ENCODE results near the gene ZC3H18. TPM values are rescaled to one million over a fixed set of nuclear protein-coding genes. Genes with fewer than 3 reads are reported as not detected.

Gene ZC3H18
- total RNA-seq, 1 donor from 2014 or later = 48.9 TPM

DNA sequence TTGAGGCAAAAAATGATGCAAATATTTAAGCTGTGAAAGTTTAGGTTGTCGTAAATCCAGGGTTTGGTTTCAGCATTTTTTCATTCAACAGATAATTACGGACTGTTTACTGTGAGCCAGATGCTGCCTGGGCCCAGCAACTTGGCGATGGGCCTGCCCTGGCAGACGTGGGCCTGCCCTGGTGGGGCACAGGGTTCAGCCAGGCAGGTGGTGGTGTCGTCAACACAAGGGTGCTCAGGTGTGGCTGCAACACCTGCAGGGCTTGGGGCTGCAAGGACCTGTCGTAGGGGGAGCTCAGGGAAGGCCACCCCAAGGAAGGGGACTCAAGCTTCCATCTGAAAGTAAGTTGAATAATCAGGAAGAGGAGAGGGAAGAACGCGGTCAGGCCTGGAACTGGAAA is 15.1 kb downstream of the ZC3H18 start:
- no peak overlapping the region for H3K4me3 Mint-ChIP-seq (ENCODE audit: unreplicated experiment)
- no peak overlapping the region for H3K27ac Mint-ChIP-seq (ENCODE audit: unreplicated experiment)
- H3K9me3 Mint-ChIP-seq (ENCODE audit: unreplicated experiment) = peaks cover 5% of the 10 kb centered on the region
- DNase-seq = no peak
- H3K4me1 Mint-ChIP-seq (ENCODE audit: low read depth, unreplicated experiment) = no peaks in the 10 kb centered on the region
- TF ChIP-seq, protein P1, sequence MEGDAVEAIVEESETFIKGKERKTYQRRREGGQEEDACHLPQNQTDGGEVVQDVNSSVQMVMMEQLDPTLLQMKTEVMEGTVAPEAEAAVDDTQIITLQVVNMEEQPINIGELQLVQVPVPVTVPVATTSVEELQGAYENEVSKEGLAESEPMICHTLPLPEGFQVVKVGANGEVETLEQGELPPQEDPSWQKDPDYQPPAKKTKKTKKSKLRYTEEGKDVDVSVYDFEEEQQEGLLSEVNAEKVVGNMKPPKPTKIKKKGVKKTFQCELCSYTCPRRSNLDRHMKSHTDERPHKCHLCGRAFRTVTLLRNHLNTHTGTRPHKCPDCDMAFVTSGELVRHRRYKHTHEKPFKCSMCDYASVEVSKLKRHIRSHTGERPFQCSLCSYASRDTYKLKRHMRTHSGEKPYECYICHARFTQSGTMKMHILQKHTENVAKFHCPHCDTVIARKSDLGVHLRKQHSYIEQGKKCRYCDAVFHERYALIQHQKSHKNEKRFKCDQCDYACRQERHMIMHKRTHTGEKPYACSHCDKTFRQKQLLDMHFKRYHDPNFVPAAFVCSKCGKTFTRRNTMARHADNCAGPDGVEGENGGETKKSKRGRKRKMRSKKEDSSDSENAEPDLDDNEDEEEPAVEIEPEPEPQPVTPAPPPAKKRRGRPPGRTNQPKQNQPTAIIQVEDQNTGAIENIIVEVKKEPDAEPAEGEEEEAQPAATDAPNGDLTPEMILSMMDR (IDR thresholded peaks at IDR 0.05; ENCODE audit: partially characterized antibody, unreplicated experiment) = no peak
- H3K27me3 Mint-ChIP-seq (ENCODE audit: unreplicated experiment) = peaks cover 9% of the 10 kb centered on the region
- H3K36me3 Mint-ChIP-seq (ENCODE audit: unreplicated experiment) = peaks cover 10% of the 10 kb centered on the region

DNA sequence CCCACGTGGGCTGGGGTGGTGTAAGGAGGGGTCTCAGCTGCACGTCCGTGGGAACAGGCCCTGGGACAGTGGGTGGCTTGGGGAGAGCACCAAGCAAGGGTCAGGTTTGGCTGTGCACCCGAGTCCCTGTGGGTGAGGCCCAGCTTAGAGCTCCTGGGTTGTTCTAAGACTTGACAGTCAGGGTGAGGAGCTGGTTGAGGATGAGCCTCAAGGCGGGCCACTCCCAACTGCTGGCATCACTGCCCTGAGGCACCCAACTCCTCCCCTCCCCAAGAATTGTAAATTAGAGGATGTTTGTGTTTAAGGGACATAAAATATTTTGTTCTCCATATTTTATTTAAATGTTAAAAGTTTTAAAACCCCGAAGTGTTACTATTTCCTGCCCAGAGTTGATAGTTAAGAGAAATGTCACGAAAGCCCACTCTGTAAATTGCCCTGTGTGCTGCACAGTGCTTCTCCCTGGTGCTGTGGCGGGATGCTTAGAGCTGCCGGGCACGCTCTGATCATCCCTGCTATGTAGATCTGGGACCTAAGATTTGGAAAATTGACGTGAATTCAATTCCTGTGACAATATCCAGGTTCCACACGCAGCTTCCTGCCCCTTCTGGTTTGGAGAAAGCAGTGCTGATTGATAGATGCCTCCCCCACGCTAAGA is 15.9 kb downstream of the ZC3H18 start:
- peaks cover 5% of the 10 kb centered on the region for H3K9me3 Mint-ChIP-seq (ENCODE audit: unreplicated experiment)
- DNase-seq = no peak
- H3K27ac Mint-ChIP-seq (ENCODE audit: unreplicated experiment) = peak overlapping the region; percentile 17
- H3K4me3 Mint-ChIP-seq (ENCODE audit: unreplicated experiment) = peak overlapping the region; percentile 20
- H3K4me1 Mint-ChIP-seq (ENCODE audit: low read depth, unreplicated experiment) = no peaks in the 10 kb centered on the region
- TF ChIP-seq, protein P1 (IDR thresholded peaks at IDR 0.05; ENCODE audit: partially characterized antibody, unreplicated experiment) = no peak
- H3K27me3 Mint-ChIP-seq (ENCODE audit: unreplicated experiment) = peaks cover 9% of the 10 kb centered on the region
- peaks cover 10% of the 10 kb centered on the region for H3K36me3 Mint-ChIP-seq (ENCODE audit: unreplicated experiment)

DNA sequence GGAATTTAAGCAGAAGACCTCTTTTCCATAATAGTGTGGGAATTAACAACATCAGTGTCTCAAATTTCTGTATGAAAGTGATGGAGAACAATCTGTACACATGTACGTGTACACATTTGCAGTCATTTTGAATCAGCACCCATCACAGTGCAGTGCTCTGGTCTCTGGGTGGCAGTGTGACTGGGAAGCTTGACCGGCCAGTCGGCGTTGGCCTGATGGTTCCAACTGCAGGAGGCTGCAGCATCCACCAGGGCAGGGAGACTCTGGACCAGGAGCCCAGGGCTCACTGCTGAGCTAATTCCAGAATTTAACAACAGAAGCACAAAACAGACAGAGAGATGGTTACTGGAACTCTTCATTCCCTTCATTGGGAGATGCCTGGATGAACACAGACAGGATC is 17.9 kb downstream of the ZC3H18 start:
- Mint-ChIP-seq H3K4me1 (ENCODE audit: low read depth, unreplicated experiment) (peaks cover 3% of the 10 kb centered on the region), H3K27ac (ENCODE audit: unreplicated experiment) (no peak overlapping the region), H3K27me3 (ENCODE audit: unreplicated experiment) (peaks cover 9% of the 10 kb centered on the region), H3K9me3 (ENCODE audit: unreplicated experiment) (peaks cover 4% of the 10 kb centered on the region), H3K36me3 (ENCODE audit: unreplicated experiment) (peaks cover 10% of the 10 kb centered on the region), H3K4me3 (ENCODE audit: unreplicated experiment) (no peak overlapping the region)
- TF ChIP-seq, protein P1 (IDR thresholded peaks at IDR 0.05; ENCODE audit: partially characterized antibody, unreplicated experiment) = no peak
- no peak for DNase-seq

DNA sequence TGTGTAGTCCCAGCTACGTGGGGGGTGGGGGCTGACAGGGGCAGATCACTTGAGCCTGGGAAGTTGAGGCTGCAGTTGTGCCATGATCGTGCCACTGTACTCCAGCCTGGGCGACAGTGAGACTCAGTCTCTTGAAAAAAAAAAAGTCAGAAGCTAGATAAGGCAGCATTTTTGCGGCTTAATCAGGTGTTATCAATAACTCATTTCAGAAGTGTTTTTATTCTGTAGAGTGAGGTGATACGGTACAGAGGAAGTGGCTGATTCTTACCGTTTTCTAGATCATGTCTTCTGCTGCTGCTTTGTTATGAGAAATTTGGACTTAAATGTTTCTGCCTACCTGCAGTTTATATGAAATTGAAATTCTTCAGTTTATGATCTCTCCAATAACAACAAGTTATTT is 18.6 kb downstream of the ZC3H18 start:
- Mint-ChIP-seq H3K27me3 (ENCODE audit: unreplicated experiment) (peaks cover 9% of the 10 kb centered on the region), H3K27ac (ENCODE audit: unreplicated experiment) (no peak overlapping the region), H3K36me3 (ENCODE audit: unreplicated experiment) (peaks cover 10% of the 10 kb centered on the region), H3K4me1 (ENCODE audit: low read depth, unreplicated experiment) (peaks cover 4% of the 10 kb centered on the region), H3K4me3 (ENCODE audit: unreplicated experiment) (no peak overlapping the region), H3K9me3 (ENCODE audit: unreplicated experiment) (peaks cover 4% of the 10 kb centered on the region)
- DNase-seq = no peak
- TF ChIP-seq, protein P1 (IDR thresholded peaks at IDR 0.05; ENCODE audit: partially characterized antibody, unreplicated experiment) = no peak

DNA sequence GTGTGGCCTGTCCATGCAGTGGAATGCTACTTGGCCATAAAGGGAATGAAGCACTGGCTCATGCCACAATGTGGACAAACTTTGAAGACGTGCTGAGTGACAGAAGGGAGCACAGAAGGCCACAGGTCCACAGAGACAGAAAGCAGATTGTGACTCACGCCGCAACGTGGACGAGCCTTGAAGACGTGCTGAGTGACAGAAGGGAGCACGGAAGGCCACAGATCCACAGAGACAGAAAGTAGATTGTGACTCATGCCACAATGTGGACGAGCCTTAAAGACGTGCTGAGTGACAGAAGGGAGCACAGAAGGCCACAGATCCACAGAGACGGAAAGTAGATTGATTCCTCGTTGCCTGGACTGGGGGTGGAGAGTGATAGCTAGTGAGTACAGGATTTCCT is 19.2 kb downstream of the ZC3H18 start:
- TF ChIP-seq, protein P1 (IDR thresholded peaks at IDR 0.05; ENCODE audit: partially characterized antibody, unreplicated experiment) = no peak
- Mint-ChIP-seq H3K4me1 (ENCODE audit: low read depth, unreplicated experiment) (peaks cover 4% of the 10 kb centered on the region), H3K27me3 (ENCODE audit: unreplicated experiment) (peaks cover 10% of the 10 kb centered on the region), H3K4me3 (ENCODE audit: unreplicated experiment) (no peak overlapping the region), H3K27ac (ENCODE audit: unreplicated experiment) (peak overlapping the region; percentile 11), H3K36me3 (ENCODE audit: unreplicated experiment) (peaks cover 10% of the 10 kb centered on the region), H3K9me3 (ENCODE audit: unreplicated experiment) (peaks cover 4% of the 10 kb centered on the region)
- DNase-seq = no peak
